ENCODE measurements around the gene ADAMTSL1.

The ADAMTSL1 gene

GRCh38 chr9:18770131-18770908, 296.4 kb downstream of the ADAMTSL1 start:
- H3K9me2 ChIP-seq (replicated peaks; ENCODE audit: low read depth, low read length) = no peaks in the 10 kb centered on the region
- no peak overlapping the region for H2AFZ ChIP-seq (ENCODE audit: low read length)
- H3F3A ChIP-seq (ENCODE audit: low read depth) = no peaks in the 10 kb centered on the region
- no peaks in the 10 kb centered on the region for H3K36me3 ChIP-seq (ENCODE audit: insufficient read depth, low read length)
- H3K9me3 ChIP-seq (ENCODE audit: insufficient read depth, low read depth, low read length) = no peaks in the 10 kb centered on the region
- H3K27me3 ChIP-seq (ENCODE audit: insufficient read depth, low read length, poor library complexity, severe bottlenecking) = no peaks in the 10 kb centered on the region
- H3K4me1 ChIP-seq (ENCODE audit: insufficient read depth, low read length, poor library complexity, severe bottlenecking) = no peaks in the 10 kb centered on the region
- no peak overlapping the region for H3K4me3 ChIP-seq (ENCODE audit: low read length, poor library complexity, severe bottlenecking)
- no peak overlapping the region for H3K4me2 ChIP-seq (ENCODE audit: low read depth, low read length, poor library complexity, severe bottlenecking)
- H3K9ac ChIP-seq (ENCODE audit: low read depth, low read length, poor library complexity, severe bottlenecking) = no peak overlapping the region
- TF ChIP-seq EZH2phosphoT487 (IDR thresholded peaks at IDR 0.05; ENCODE audit: borderline replicate concordance) = no peak
- TF ChIP-seq CTCF (conservative IDR thresholded peaks at IDR 0.05; ENCODE audit: low read length) = no peak
- H4K20me1 ChIP-seq (ENCODE audit: insufficient read depth, low read length, poor library complexity, severe bottlenecking) = no peaks in the 10 kb centered on the region
- no peaks in the 10 kb centered on the region for H3K79me2 ChIP-seq (ENCODE audit: insufficient read depth, low read length)

GRCh38 chr9:18771011-18771410, 297.1 kb downstream of the ADAMTSL1 start:
- Histone ChIP-seq H3K4me2 (ENCODE audit: low read depth, low read length, poor library complexity, severe bottlenecking) (no peak overlapping the region), H3F3A (ENCODE audit: low read depth) (no peaks in the 10 kb centered on the region), H3K36me3 (ENCODE audit: insufficient read depth, low read length) (no peaks in the 10 kb centered on the region), H3K27me3 (ENCODE audit: insufficient read depth, low read length, poor library complexity, severe bottlenecking) (no peaks in the 10 kb centered on the region), H3K4me3 (ENCODE audit: low read length, poor library complexity, severe bottlenecking) (no peak overlapping the region), H4K20me1 (ENCODE audit: insufficient read depth, low read length, poor library complexity, severe bottlenecking) (no peaks in the 10 kb centered on the region), H3K4me1 (ENCODE audit: insufficient read depth, low read length, poor library complexity, severe bottlenecking) (no peaks in the 10 kb centered on the region), H3K9me2 (replicated peaks; ENCODE audit: low read depth, low read length) (no peaks in the 10 kb centered on the region), H3K9ac (ENCODE audit: low read depth, low read length, poor library complexity, severe bottlenecking) (no peak overlapping the region), H3K9me3 (ENCODE audit: insufficient read depth, low read depth, low read length) (no peaks in the 10 kb centered on the region), H3K79me2 (ENCODE audit: insufficient read depth, low read length) (no peaks in the 10 kb centered on the region), H2AFZ (ENCODE audit: low read length) (no peak overlapping the region)
- no peak for TF ChIP-seq EZH2phosphoT487 (IDR thresholded peaks at IDR 0.05; ENCODE audit: borderline replicate concordance)
- no peak for TF ChIP-seq CTCF (conservative IDR thresholded peaks at IDR 0.05; ENCODE audit: low read length)

GRCh38 chr9:18771763-18772162, 297.8 kb downstream of the ADAMTSL1 start:
- Histone ChIP-seq H3K27me3 (ENCODE audit: insufficient read depth, low read length, poor library complexity, severe bottlenecking) (no peaks in the 10 kb centered on the region), H3K9me3 (ENCODE audit: insufficient read depth, low read depth, low read length) (no peaks in the 10 kb centered on the region), H3K36me3 (ENCODE audit: insufficient read depth, low read length) (no peaks in the 10 kb centered on the region), H4K20me1 (ENCODE audit: insufficient read depth, low read length, poor library complexity, severe bottlenecking) (no peaks in the 10 kb centered on the region), H3K9me2 (replicated peaks; ENCODE audit: low read depth, low read length) (no peaks in the 10 kb centered on the region), H3K9ac (ENCODE audit: low read depth, low read length, poor library complexity, severe bottlenecking) (no peak overlapping the region), H3K4me1 (ENCODE audit: insufficient read depth, low read length, poor library complexity, severe bottlenecking) (no peaks in the 10 kb centered on the region), H3K79me2 (ENCODE audit: insufficient read depth, low read length) (no peaks in the 10 kb centered on the region), H3K4me3 (ENCODE audit: low read length, poor library complexity, severe bottlenecking) (no peak overlapping the region), H2AFZ (ENCODE audit: low read length) (no peak overlapping the region), H3F3A (ENCODE audit: low read depth) (no peaks in the 10 kb centered on the region), H3K4me2 (ENCODE audit: low read depth, low read length, poor library complexity, severe bottlenecking) (no peak overlapping the region)
- TF ChIP-seq EZH2phosphoT487 (IDR thresholded peaks at IDR 0.05; ENCODE audit: borderline replicate concordance) = no peak
- TF ChIP-seq CTCF (conservative IDR thresholded peaks at IDR 0.05; ENCODE audit: low read length) = no peak
